GM23248 (cell line): ENCODE data around the gene CENPC. TPM values are rescaled to one million over a fixed set of nuclear protein-coding genes. Genes with fewer than 3 reads are reported as not detected.

ENCODE experiments used
- DNase-seq: peaks from one replicate; pipeline ENCODE4 v3.0.0-alpha.2; 2015
- H2AFZ ChIP-seq: fragments of 200-600 bp; sonication (generic); 2 replicates; pipeline ENCODE4 v1.6.1; 2016; ENCODE audit warnings: antibody characterized with exemption
- H3F3A ChIP-seq: fragments of 200-600 bp; sonication (generic); 2 replicates; pipeline ENCODE4 v1.6.1; 2016; ENCODE audit warnings: mild to moderate bottlenecking, antibody characterized with exemption, mixed run types; ENCODE audit not compliant: insufficient read depth
- H3K27ac ChIP-seq: fragments of 200-600 bp; sonication (generic); 2 replicates; pipeline ENCODE4 v1.5.1; 2016; ENCODE audit warnings: mild to moderate bottlenecking
- H3K27me3 ChIP-seq: fragments of 200-600 bp; sonication (generic); replicated peaks from 2 replicates; pipeline ENCODE4 v1.6.1; 2016; ENCODE audit warnings: mild to moderate bottlenecking; ENCODE audit not compliant: insufficient read depth
- H3K36me3 ChIP-seq: fragments of 200-600 bp; sonication (generic); 2 replicates; pipeline ENCODE4 v1.6.1; 2016; ENCODE audit warnings: low read depth, mild to moderate bottlenecking
- H3K4me1 ChIP-seq: fragments of 200-600 bp; sonication (generic); 2 replicates; pipeline ENCODE4 v1.6.1; 2016; ENCODE audit warnings: mild to moderate bottlenecking; ENCODE audit not compliant: insufficient read depth
- H3K4me2 ChIP-seq: fragments of 200-600 bp; sonication (generic); one replicate; pipeline ENCODE4 v1.6.1; 2016; ENCODE audit warnings: mild to moderate bottlenecking; ENCODE audit not compliant: unreplicated experiment
- H3K4me3 ChIP-seq: fragments of 200-600 bp; sonication (generic); 2 replicates; pipeline ENCODE4 v1.5.1; 2016; ENCODE audit warnings: mild to moderate bottlenecking
- H3K79me2 ChIP-seq: fragments of 200-600 bp; sonication (generic); 2 replicates; pipeline ENCODE4 v1.6.1; 2016; ENCODE audit warnings: mild to moderate bottlenecking; ENCODE audit not compliant: insufficient read depth
- H3K9ac ChIP-seq: fragments of 200-600 bp; sonication (generic); 2 replicates; pipeline ENCODE4 v1.6.1; 2016; ENCODE audit warnings: mild to moderate bottlenecking
- H3K9me2 ChIP-seq: fragments of 200-600 bp; sonication (generic); 2 replicates; pipeline ENCODE4 v1.6.1; 2016; ENCODE audit warnings: mixed run types, mild to moderate bottlenecking, moderate library complexity; ENCODE audit not compliant: insufficient read depth
- H3K9me3 ChIP-seq: fragments of 200-600 bp; sonication (generic); one replicate; pipeline ENCODE4 v1.6.1; 2017; ENCODE audit warnings: low read depth
- H4K20me1 ChIP-seq: fragments of 200-600 bp; sonication (generic); 2 replicates; pipeline ENCODE4 v1.6.0; 2016; ENCODE audit not compliant: insufficient read depth
- EZH2 ChIP-seq: fragments of 200-600 bp; sonication (generic); IDR thresholded peaks from 2 replicates; pipeline ENCODE4 v1.6.1; 2018; ENCODE audit warnings: antibody characterized with exemption, mild to moderate bottlenecking; ENCODE audit not compliant: insufficient read depth, poor library complexity, severe bottlenecking
- EZH2phosphoT487 ChIP-seq: fragments of 200-600 bp; sonication (generic); IDR thresholded peaks from 2 replicates; pipeline ENCODE4 v1.6.1; 2018; ENCODE audit warnings: antibody characterized with exemption, moderate library complexity, mild to moderate bottlenecking, low read depth; ENCODE audit not compliant: insufficient read depth
- WGBS, 2 experiments: methylation state at CpG; one replicate each; pipeline ENCODE4 v1.1.6; 2015 to 2017; ENCODE audit warnings: low lambda C conversion rate in 2 of 2, low coverage in 1 of 2; ENCODE audit errors: missing lambda C conversion rate in 2 of 2; 5-methylcytosine and 5-hydroxymethylcytosine counted together
- in situ Hi-C: fragments of 300-500 bp; cut with MboI; formaldehyde crosslinking; loops from 2 replicates; pipeline ENCODE4 v1.15.0; 2020
- polyA plus RNA-seq: library from polyadenylated mRNA; unstranded; fragments of >200 nt; fragmentation: Nextera tagmentation; extraction: Ambion mirVana; gene quantifications from 2 replicates; pipeline ENCODE4 v1.2.1, GENCODE V29; 2016
- total RNA-seq: library from RNA; depleted of rRNA; stranded (reverse); fragments of >200 nt; shearing (Covaris generic); gene quantifications from 2 replicates; pipeline ENCODE4 v1.2.3, GENCODE V29; 2014; rRNA removed

CENPC gene
- 6.6 and 11.3 TPM in 2 replicates for total RNA-seq
- 8.4 and 10.1 TPM in 2 replicates for polyA plus RNA-seq

DNA sequence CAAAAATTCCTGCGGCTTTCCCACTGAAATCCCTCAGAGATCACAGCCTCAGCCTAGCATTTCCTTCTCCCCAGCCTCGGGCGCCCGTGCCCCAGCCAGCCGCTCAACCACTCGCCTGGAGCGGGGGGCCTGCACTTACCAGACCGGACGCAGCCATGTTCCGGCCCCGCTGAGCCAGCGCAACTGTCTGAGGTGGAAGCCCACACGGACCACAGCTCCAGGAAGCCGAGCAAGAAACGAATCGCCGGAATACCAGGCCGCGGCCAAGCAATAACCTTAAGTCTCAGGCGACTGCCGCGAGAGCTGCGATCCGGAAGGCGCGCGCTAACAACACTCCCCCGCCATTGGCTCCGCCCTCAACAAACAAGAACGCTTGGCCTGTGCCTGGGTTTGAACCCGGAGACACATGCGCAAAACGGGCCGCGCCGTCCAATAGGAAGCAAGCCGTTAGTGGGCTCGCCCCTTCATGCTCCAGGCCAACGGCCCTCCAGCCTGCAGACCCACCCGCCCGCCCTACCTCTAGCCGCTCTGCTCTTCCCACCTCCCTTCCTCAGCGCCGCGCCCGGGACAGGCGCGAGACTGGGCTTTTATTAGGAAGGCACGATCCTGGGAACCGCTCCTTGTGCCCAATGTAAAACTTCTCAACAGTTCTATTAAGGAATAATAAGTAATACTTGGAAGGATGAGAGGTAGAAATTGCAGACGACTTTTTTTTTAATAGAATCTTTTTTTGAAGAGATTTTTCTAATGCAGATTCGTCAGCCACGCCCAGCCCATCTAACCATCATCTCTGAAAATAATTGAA is at the start of gene CENPC:
Gene CENPC, minus strand, starts transcription at position 305 of the 805 bp plus-strand sequence. Its CDS starts 148 bp downstream, at position 157.
- 1% methylated on average over 42 to 51 of the region's 53 CpGs for WGBS, 2 experiments

GRCh38 chr4:67593741-67594175 is 48.5 kb upstream of the CENPC start:
- Histone ChIP-seq H3F3A (peaks cover 21% of the 10 kb centered on the region), H3K9me3 (no peaks in the 10 kb centered on the region), H4K20me1 (no peaks in the 10 kb centered on the region), H3K27ac (0 out of 2 replicates have a peak overlapping the region, but pooled peaks have one; percentile 10), H3K9ac (no peak overlapping the region), H3K36me3 (no peaks in the 10 kb centered on the region), H2AFZ (no peak overlapping the region; the same call in 1 of the 2 replicates), H3K4me1 (peaks cover 16% of the 10 kb centered on the region), H3K79me2 (no peaks in the 10 kb centered on the region), H3K4me3 (peak overlapping the region; percentile 9; the same call in 1 of the 2 replicates), H3K27me3 (peaks cover 42% of the 10 kb centered on the region), H3K9me2 (no peaks in the 10 kb centered on the region), H3K4me2 (peak overlapping the region; percentile 54)
- in situ Hi-C loops = no loop called here
- TF ChIP-seq EZH2phosphoT487 = no peak
- TF ChIP-seq EZH2 = no peak
- DNase-seq = peak; percentile 79
- WGBS, 2 experiments = 0 to 3% methylated on average over 2 of the region's 2 CpGs

More for the DNA sequence above, at the start of gene CENPC:
- Histone ChIP-seq H3K9me2 (no peaks in the 10 kb centered on the region), H2AFZ (peak within 1 kb of the TSS; percentile 97), H3K27ac (peak within 1 kb of the TSS; percentile 95), H3K27me3 (no peaks in the 10 kb centered on the region), H3K9me3 (no peaks in the 10 kb centered on the region), H3K4me1 (peaks cover 15% of the 10 kb centered on the region; the same call in 1 of the 2 replicates), H4K20me1 (no peaks in the 10 kb centered on the region), H3K79me2 (peaks cover 47% of the 10 kb centered on the region), H3K4me3 (peak within 1 kb of the TSS; percentile 96), H3F3A (no peaks in the 10 kb centered on the region), H3K4me2 (peak within 1 kb of the TSS; percentile 82), H3K36me3 (0 out of 2 replicates have a peak, but pooled peaks cover 12% of the 10 kb centered on the region), H3K9ac (peak within 1 kb of the TSS; percentile 99)
- TF ChIP-seq EZH2phosphoT487 = no peak
- in situ Hi-C loops = no loop called here
- peak; percentile 99 for DNase-seq

DNA sequence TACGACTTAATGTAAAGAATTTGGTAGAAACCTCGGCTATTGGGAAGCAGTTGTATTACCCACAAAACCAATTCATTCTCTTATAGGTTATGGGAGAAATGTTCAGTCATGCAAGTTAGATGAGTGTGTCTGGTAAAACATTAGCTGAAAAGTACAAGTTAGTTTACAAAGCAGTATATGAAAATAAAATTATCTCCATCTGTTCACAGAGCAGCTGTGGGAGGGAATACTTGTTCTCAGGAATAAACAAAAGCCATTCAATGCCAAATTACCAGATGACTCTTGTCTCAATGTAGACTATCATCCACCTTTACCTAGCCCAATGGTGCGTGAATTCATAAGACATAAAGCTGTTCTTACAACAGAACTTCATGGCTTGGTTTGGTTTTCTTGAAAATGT is 41.9 kb upstream of the CENPC start:
- Histone ChIP-seq H3K27me3 (peaks cover 49% of the 10 kb centered on the region), H3K27ac (no peak overlapping the region), H3F3A (no peaks in the 10 kb centered on the region), H2AFZ (no peak overlapping the region), H3K79me2 (no peaks in the 10 kb centered on the region), H3K4me2 (no peak overlapping the region), H3K4me3 (no peak overlapping the region), H4K20me1 (no peaks in the 10 kb centered on the region), H3K4me1 (no peaks in the 10 kb centered on the region), H3K9ac (no peak overlapping the region), H3K36me3 (no peaks in the 10 kb centered on the region), H3K9me2 (no peaks in the 10 kb centered on the region), H3K9me3 (no peaks in the 10 kb centered on the region)
- 26 to 28% methylated on average over 3 of the region's 3 CpGs for WGBS, 2 experiments
- no peak for DNase-seq
- in situ Hi-C loops = no loop called here
- TF ChIP-seq EZH2 = no peak

DNA sequence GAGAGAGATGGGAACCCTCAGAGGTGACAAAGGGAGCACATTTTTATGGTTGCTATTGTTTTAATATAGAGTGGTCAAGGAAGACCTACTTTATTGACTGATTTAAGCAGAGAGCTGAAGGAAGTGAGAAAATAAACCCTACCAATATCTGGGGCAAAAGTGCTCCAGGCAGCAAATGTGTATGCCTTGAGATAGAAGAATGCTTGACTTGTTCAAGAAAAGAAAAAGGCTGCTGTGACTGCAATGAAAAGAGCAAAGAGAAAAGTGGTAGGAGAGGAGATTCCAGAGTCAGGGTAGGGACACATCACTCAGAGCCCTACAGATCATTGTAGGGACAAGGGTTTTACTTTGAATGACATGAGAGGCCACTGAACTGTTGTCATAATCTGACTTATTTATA is 39.2 kb upstream of the CENPC start:
- in situ Hi-C loops = no loop called here
- Histone ChIP-seq H3F3A (no peaks in the 10 kb centered on the region), H3K36me3 (no peaks in the 10 kb centered on the region), H3K9me3 (no peaks in the 10 kb centered on the region), H3K9me2 (no peaks in the 10 kb centered on the region), H3K4me3 (no peak overlapping the region), H3K79me2 (no peaks in the 10 kb centered on the region), H4K20me1 (no peaks in the 10 kb centered on the region), H2AFZ (no peak overlapping the region), H3K27me3 (peaks cover 31% of the 10 kb centered on the region; the same call in 1 of the 2 replicates), H3K27ac (no peak overlapping the region), H3K4me2 (no peak overlapping the region), H3K9ac (no peak overlapping the region), H3K4me1 (no peaks in the 10 kb centered on the region)
- DNase-seq = no peak
- TF ChIP-seq EZH2 (no peak), EZH2phosphoT487 (no peak)
